Measurements from ENCODE around the gene AKT3. TPM values are rescaled to one million over a fixed set of nuclear protein-coding genes. Genes with fewer than 3 reads are reported as not detected.

The AKT3 gene
- total RNA-seq, 1 experiment from 2014 or later: 133 TPM

DNA sequence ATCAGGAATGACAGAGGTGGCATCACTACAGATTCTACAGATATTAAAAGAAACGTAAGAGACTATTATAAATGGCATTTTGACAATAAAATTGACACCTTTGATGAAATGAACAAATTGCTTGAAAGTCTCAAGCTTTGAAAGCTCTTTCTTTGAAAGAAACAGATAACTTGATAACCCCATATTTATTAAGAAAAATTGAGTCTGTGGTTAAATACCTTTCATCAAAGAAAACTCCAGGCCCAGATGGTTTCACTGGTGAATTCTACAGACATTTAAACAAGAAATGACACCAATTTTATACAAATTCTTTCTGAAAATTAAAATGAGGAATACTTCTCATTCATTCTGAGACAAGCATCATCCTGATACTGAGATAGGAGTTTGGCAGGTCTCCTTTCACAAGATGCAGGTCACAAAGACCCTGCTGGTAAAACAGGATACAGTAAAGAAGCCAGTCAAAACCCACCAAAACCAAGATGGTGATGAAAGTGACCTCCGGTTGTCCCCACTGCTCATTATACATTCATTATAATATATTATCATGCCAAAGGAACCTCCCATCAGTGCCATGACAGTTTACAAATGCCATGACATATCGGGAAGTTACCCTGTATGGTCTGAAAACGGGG, 210.9 kb downstream of the AKT3 start:
- CTCF ChIA-PET: no interaction called here
- POLR2A ChIA-PET (ENCODE audit: unreplicated experiment): no interaction called here
- intact Hi-C loops (cut with micrococcal nuclease; ENCODE audit: unreplicated experiment): no loop called here
- Histone ChIP-seq H3K36me3 (ENCODE audit: low read depth) (peaks cover 9% of the 10 kb centered on the region), H3K4me1 (replicated peaks; ENCODE audit: insufficient read depth) (no peaks in the 10 kb centered on the region), H3K4me3 (no peak overlapping the region), H3K79me2 (ENCODE audit: low read depth) (no peaks in the 10 kb centered on the region), H3F3A (ENCODE audit: insufficient read depth, low read depth) (peaks cover 4% of the 10 kb centered on the region), H4K20me1 (ENCODE audit: insufficient read depth) (no peaks in the 10 kb centered on the region), H3K27ac (no peak overlapping the region), H3K27me3 (ENCODE audit: insufficient read depth, low read depth) (no peaks in the 10 kb centered on the region), H3K9me3 (ENCODE audit: insufficient read depth, low read depth) (no peaks in the 10 kb centered on the region), H3K4me2 (no peak overlapping the region), H2AFZ (no peak overlapping the region), H3K9me2 (ENCODE audit: insufficient read depth) (no peaks in the 10 kb centered on the region)
- DNase-seq: no peak
- TF ChIP-seq, protein P1, sequence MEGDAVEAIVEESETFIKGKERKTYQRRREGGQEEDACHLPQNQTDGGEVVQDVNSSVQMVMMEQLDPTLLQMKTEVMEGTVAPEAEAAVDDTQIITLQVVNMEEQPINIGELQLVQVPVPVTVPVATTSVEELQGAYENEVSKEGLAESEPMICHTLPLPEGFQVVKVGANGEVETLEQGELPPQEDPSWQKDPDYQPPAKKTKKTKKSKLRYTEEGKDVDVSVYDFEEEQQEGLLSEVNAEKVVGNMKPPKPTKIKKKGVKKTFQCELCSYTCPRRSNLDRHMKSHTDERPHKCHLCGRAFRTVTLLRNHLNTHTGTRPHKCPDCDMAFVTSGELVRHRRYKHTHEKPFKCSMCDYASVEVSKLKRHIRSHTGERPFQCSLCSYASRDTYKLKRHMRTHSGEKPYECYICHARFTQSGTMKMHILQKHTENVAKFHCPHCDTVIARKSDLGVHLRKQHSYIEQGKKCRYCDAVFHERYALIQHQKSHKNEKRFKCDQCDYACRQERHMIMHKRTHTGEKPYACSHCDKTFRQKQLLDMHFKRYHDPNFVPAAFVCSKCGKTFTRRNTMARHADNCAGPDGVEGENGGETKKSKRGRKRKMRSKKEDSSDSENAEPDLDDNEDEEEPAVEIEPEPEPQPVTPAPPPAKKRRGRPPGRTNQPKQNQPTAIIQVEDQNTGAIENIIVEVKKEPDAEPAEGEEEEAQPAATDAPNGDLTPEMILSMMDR (conservative IDR thresholded peaks at IDR 0.05): no peak
- no peak for TF ChIP-seq EZH2 (IDR thresholded peaks at IDR 0.05; ENCODE audit: low read depth)
- BruUV-seq (replicated peaks): no TSS peak

DNA sequence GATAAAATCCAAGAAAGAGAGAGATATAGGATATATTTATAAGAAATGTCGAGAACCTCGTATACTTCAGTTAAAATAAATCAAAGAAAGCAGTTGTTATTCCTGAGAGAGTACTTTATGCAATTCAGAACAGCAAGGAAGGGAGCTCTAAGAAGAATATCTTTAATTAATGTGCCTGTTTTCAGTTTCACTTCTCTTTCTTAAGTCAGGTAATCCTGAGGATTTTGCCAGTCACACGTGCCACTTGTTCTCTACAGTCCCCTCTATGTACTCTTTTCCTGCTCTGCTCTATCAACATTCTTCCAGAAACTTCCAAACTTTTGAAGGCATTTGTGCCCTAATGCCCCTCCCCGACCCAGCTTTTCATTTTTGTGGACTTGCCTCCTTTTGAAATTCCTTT, 211.9 kb downstream of the AKT3 start:
- H3K27me3 ChIP-seq (ENCODE audit: insufficient read depth, low read depth): no peaks in the 10 kb centered on the region
- H3K79me2 ChIP-seq (ENCODE audit: low read depth): no peaks in the 10 kb centered on the region
- peaks cover 4% of the 10 kb centered on the region for H3F3A ChIP-seq (ENCODE audit: insufficient read depth, low read depth)
- H3K4me3 ChIP-seq: no peak overlapping the region
- peaks cover 11% of the 10 kb centered on the region for H3K36me3 ChIP-seq (ENCODE audit: low read depth)
- H3K27ac ChIP-seq: no peak overlapping the region
- TF ChIP-seq EZH2 (IDR thresholded peaks at IDR 0.05; ENCODE audit: low read depth): no peak
- TF ChIP-seq, protein P1 (conservative IDR thresholded peaks at IDR 0.05): no peak
- H3K4me1 ChIP-seq (replicated peaks; ENCODE audit: insufficient read depth): no peaks in the 10 kb centered on the region
- H3K9me2 ChIP-seq (ENCODE audit: insufficient read depth): no peaks in the 10 kb centered on the region
- H3K9me3 ChIP-seq (ENCODE audit: insufficient read depth, low read depth): no peaks in the 10 kb centered on the region
- intact Hi-C loops (cut with micrococcal nuclease; ENCODE audit: unreplicated experiment): no loop called here
- H3K4me2 ChIP-seq: no peak overlapping the region
- CTCF ChIA-PET: no interaction called here
- no peaks in the 10 kb centered on the region for H4K20me1 ChIP-seq (ENCODE audit: insufficient read depth)
- no TSS peak for BruUV-seq (replicated peaks)
- DNase-seq: no peak
- H2AFZ ChIP-seq: no peak overlapping the region
- POLR2A ChIA-PET (ENCODE audit: unreplicated experiment): no interaction called here

DNA sequence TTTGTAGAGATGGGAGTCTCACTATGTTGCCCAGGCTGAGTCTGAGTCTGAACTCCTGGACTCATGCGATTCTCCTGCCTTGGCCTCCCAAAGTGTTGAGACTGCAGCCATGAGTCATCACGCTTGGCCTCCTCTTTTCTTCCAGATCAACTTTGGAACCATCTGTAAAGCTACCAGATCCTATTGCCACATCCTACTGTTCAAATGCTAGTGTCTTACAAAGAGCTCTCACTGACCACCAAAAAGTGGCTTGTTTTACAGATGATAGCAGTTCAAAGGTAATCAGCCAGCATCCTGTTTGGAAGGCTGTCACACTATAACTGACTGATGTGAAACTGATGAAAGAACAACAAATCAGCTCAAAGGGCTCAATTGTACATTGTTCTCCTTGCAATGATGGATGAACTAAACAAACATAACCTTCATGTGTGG, 221.6 kb downstream of the AKT3 start:
- TF ChIP-seq, protein P1 (conservative IDR thresholded peaks at IDR 0.05): no peak
- no peak for TF ChIP-seq EZH2 (IDR thresholded peaks at IDR 0.05; ENCODE audit: low read depth)
- ChIA-PET POLR2A (ENCODE audit: unreplicated experiment) (no interaction called here), CTCF (no interaction called here)
- H3K27ac ChIP-seq: no peak overlapping the region
- no peaks in the 10 kb centered on the region; the same call in 1 of the 2 replicates for H3F3A ChIP-seq (ENCODE audit: insufficient read depth, low read depth)
- H3K79me2 ChIP-seq (ENCODE audit: low read depth): no peaks in the 10 kb centered on the region
- no peak overlapping the region for H3K4me2 ChIP-seq
- H3K9me3 ChIP-seq (ENCODE audit: insufficient read depth, low read depth): peaks cover 5% of the 10 kb centered on the region; the same call in 1 of the 2 replicates
- no peak overlapping the region for H2AFZ ChIP-seq
- BruUV-seq (replicated peaks): no TSS peak
- no peaks in the 10 kb centered on the region for H3K27me3 ChIP-seq (ENCODE audit: insufficient read depth, low read depth)
- H4K20me1 ChIP-seq (ENCODE audit: insufficient read depth): no peaks in the 10 kb centered on the region
- no peak overlapping the region for H3K4me3 ChIP-seq
- DNase-seq: no peak
- no peaks in the 10 kb centered on the region for H3K4me1 ChIP-seq (replicated peaks; ENCODE audit: insufficient read depth)
- H3K36me3 ChIP-seq (ENCODE audit: low read depth): peaks cover 23% of the 10 kb centered on the region
- H3K9me2 ChIP-seq (ENCODE audit: insufficient read depth): no peaks in the 10 kb centered on the region; the same call in 1 of the 2 replicates
- intact Hi-C loops (cut with micrococcal nuclease; ENCODE audit: unreplicated experiment): no loop called here

Measured in PC-9 (cell line).